Aorta (tissue), 5 donors: ENCODE measurements around the gene ARFGAP3. TPM values are rescaled to one million over a fixed set of nuclear protein-coding genes. Genes with fewer than 3 reads are reported as not detected.

Source experiments
- ATAC-seq: fragments of 200-7000 bp; cut with Tn5 transposase; one replicate; pipeline ENCODE4 v1.9.1; 2022; ENCODE audit warnings: moderate library complexity; ENCODE audit not compliant: low FRiP score
- DNase-seq, 2 donors: peaks; one replicate each; pipeline ENCODE4 v3.0.0-alpha.2; 2020
- H3K27ac ChIP-seq, 2 donors: one replicate each; pipeline ENCODE4 v1.5.1; 2013; ENCODE audit warnings: low read length in 2 of 2, mild to moderate bottlenecking in 2 of 2, moderate library complexity in 2 of 2, control low read depth in 1 of 2, inconsistent platforms in 1 of 2, low read depth in 1 of 2
- H3K27me3 ChIP-seq, 2 donors: one replicate each; pipeline ENCODE4 v1.6.1; 2013; ENCODE audit warnings: control low read depth in 1 of 2, low read length in 1 of 2, mild to moderate bottlenecking in 1 of 2, moderate library complexity in 1 of 2; ENCODE audit not compliant: insufficient read depth in 2 of 2, control insufficient read depth in 1 of 2
- H3K36me3 ChIP-seq, 2 donors: one replicate each; pipeline ENCODE4 v1.6.1; 2013; ENCODE audit warnings: control low read depth in 1 of 2, low read length in 1 of 2, mild to moderate bottlenecking in 1 of 2; ENCODE audit not compliant: insufficient read depth in 2 of 2, control insufficient read depth in 1 of 2
- H3K4me1 ChIP-seq, 2 donors: one replicate each; pipeline ENCODE4 v1.6.1; 2013; ENCODE audit warnings: low read length in 2 of 2, control low read depth in 1 of 2, mild to moderate bottlenecking in 1 of 2, moderate library complexity in 1 of 2; ENCODE audit not compliant: insufficient read depth in 2 of 2, control insufficient read depth in 1 of 2
- H3K4me3 ChIP-seq, 2 donors: one replicate each; pipeline ENCODE4 v1.5.1; 2013; ENCODE audit warnings: low read length in 2 of 2, control low read depth in 1 of 2, mild to moderate bottlenecking in 1 of 2
- H3K9me3 ChIP-seq: one replicate; pipeline ENCODE4 v1.6.1; 2013; ENCODE audit warnings: mild to moderate bottlenecking, low read length; ENCODE audit not compliant: control insufficient read depth
- WGBS, 2 donors: extraction: QIAGEN DNeasy Blood & Tissue Kit; methylation state at CpG; one replicate each; pipeline ENCODE4 v1.1.7; 2013; 5-methylcytosine and 5-hydroxymethylcytosine counted together
- intact Hi-C, 2 donors: fragments of 100-400 bp; cut with DNase I; formaldehyde crosslinking; loops; one replicate each; pipeline versions ENCODE4 v1.14.2 to v1.15.0; 2022
- polyA plus RNA-seq, 2 donors: library from polyadenylated mRNA; stranded (reverse); fragments of 200-250 nt; gene quantifications; one replicate each; pipeline ENCODE4 v1.2.3, GENCODE V29; 2013
- total RNA-seq, 2 donors: library from RNA; stranded (reverse); fragmentation: NEBNext Ultra II Directional; extraction: Animal tissue kit (Norgen Biotek cat#: 25700); gene quantifications; one replicate each; pipeline ENCODE4 v1.2.1, GENCODE V29; 2021
- donor health status: healthy with polysubstance abuse.
- donor health status: Bipolar disorder and iron deficiency.
- donor health status: DM: no; HTN: no; CAD: no.
- donor health status: DM: no; HTN: no; CAD: no.
- donor health status: DM: yes; HTN: yes; CAD: no.

The ARFGAP3 gene
- total and polyA plus RNA-seq, 4 donors, result 40.1 to 60.5 (median 44.8) TPM

DNA sequence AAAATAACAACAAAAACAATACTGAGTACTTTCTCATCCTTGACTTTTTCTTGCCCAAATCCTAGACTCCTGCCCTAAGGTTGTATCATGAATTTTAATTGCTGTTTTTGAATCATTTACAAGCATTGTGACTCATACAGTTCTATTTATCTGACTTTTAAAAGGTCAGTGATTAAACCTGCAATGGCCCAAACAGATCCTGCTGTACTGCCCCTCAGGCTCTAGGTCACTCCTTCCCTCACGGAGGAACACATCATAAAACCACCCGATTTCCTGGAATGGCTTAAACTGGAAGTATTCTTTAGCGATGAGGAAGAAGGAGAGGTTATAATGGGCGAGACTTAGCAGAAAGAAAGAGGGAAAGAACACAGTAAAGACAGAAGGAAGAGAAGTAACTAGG, 12.3 kb downstream of the ARFGAP3 start:
- no peak overlapping the region for H3K4me3 ChIP-seq
- no peaks in the 10 kb centered on the region for H3K9me3 ChIP-seq
- peaks cover 0 to 10% of the 10 kb centered on the region in 2 donors for H3K36me3 ChIP-seq
- 75 to 82% methylated on average over 4 of the region's 4 CpGs for WGBS, 2 donors
- no peak overlapping the region for H3K27ac ChIP-seq
- ATAC-seq, result no peak
- intact Hi-C loops, result no loop called here
- H3K27me3 ChIP-seq, result no peaks in the 10 kb centered on the region
- H3K4me1 ChIP-seq, result peaks cover 0 to 3% of the 10 kb centered on the region in 2 donors
- DNase-seq, result no peak

DNA sequence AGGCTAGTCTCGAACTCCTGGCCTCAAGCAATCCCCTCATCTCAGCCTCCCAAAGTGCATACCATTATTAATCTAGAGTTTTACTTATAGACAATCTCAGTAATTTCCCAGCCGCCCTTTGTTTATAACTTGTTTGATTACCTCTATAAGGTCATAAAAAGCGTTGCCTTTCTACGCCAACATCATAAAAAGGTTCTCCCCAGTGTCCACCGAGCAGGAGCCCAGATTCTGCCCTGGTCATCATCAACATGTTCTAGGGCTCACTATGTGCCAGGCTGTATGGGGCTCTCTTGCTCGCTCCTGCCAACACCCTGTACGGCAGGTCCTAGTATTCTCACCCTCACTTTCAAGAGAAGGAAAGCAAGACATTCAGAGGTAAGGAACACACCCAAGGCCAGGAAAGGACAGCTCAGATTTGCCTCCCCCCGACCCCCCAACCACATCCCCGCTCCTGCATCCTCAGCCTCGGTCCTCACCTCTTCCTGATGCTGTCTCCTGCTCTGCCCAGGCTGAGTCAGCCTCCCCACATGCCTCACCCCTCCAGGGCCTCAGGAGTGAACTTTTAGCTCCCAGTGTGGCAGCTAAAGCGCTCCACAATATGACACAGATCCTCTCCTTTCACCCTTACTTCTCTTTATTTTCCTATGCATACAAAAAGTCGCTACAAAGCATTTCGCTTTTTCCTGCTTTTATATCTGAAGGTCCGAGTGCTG, 14.3 kb downstream of the ARFGAP3 start:
- no peak for DNase-seq
- Histone ChIP-seq H3K36me3 (peaks cover 0 to 10% of the 10 kb centered on the region in 2 donors), H3K27me3 (no peaks in the 10 kb centered on the region), H3K9me3 (no peaks in the 10 kb centered on the region), H3K4me3 (no peak overlapping the region), H3K4me1 (no peaks in the 10 kb centered on the region), H3K27ac (no peak overlapping the region)
- ATAC-seq, result no peak
- 90 to 91% methylated on average over 14 of the region's 14 CpGs for WGBS, 2 donors
- intact Hi-C loops, result no loop called here

DNA sequence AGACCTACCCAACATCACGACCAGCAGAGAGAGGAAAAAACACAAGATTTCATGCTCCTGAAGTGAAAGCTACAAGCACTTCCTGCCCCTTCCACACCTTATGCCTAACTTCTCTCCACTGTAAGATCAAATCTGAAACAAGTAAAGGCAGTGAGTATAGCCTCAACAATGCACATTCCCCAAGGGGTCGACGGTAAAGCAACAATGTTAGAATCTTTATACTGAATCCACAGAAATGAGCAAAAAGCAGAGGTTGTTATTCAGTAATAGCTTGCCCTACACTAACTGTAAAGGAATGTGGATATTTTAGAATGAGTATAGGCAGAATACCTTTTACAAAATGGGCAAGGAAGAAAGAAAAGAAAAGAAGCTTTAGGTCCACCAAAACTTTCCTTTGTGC, 15.6 kb downstream of the ARFGAP3 start:
- Histone ChIP-seq H3K36me3 (peaks cover 0 to 9% of the 10 kb centered on the region in 2 donors), H3K4me1 (no peaks in the 10 kb centered on the region), H3K4me3 (no peak overlapping the region), H3K27me3 (no peaks in the 10 kb centered on the region), H3K27ac (no peak overlapping the region), H3K9me3 (no peaks in the 10 kb centered on the region)
- WGBS, 2 donors, result 64 to 65% methylated on average over 3 of the region's 3 CpGs
- intact Hi-C loops, result no loop called here
- ATAC-seq (no peak), DNase-seq (no peak)

DNA sequence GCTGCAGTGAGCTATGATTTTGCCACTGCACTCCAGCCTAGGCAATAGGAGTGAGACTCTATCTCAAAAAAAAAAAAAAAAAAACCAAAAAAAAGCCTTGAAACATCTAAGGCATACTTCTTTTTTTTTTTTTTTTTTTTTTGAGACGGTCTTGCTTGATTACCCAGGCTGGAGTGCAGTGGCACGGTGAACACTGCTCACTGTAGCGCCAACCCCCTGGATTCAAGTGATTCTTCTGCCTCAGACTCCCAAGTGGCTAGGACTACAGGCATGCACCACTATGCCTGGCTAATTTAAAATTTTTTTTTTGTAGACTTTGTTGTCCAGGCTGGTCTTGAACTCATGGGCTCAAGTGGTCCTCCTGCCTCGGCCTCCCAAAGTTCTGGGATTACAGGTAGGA, 19.5 kb downstream of the ARFGAP3 start:
- ATAC-seq, result no peak
- 85 to 96% methylated on average over 4 of the region's 4 CpGs for WGBS, 2 donors
- H3K4me1 ChIP-seq, result no peaks in the 10 kb centered on the region
- H3K27ac ChIP-seq, result no peak overlapping the region
- no peaks in the 10 kb centered on the region for H3K9me3 ChIP-seq
- no peaks in the 10 kb centered on the region for H3K27me3 ChIP-seq
- peaks cover 9 to 10% of the 10 kb centered on the region in 2 donors for H3K36me3 ChIP-seq
- H3K4me3 ChIP-seq, result no peak overlapping the region
- intact Hi-C loops, result no loop called here
- DNase-seq, result no peak

DNA sequence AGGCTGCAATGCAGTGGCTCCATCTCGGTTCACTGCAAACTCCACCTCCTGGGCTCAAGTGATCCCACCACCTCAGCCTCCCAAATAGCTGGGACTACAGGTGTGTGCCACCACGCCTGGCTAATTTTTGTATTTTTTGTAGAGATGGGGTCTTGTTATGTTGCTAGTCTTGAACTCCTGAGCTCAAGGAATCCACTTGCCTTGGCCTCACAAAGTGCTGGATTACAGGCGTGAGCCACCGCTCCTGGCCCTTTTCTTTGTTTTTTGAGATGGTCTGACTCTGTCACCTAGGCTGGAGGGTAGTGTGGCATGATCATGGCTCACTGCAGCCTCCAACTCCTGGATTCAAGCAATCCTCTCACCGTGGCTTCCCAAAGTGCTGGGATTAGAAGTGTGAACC, 21.0 kb downstream of the ARFGAP3 start:
- no peak for ATAC-seq
- H3K27ac ChIP-seq, result no peak overlapping the region
- H3K9me3 ChIP-seq, result no peaks in the 10 kb centered on the region
- H3K4me3 ChIP-seq, result no peak overlapping the region
- 97% methylated on average over 5 of the region's 5 CpGs for WGBS, 2 donors
- no peaks in the 10 kb centered on the region for H3K4me1 ChIP-seq
- DNase-seq, result no peak
- intact Hi-C loops, result no loop called here
- H3K36me3 ChIP-seq, result peaks cover 4 to 17% of the 10 kb centered on the region in 2 donors
- no peaks in the 10 kb centered on the region for H3K27me3 ChIP-seq

DNA sequence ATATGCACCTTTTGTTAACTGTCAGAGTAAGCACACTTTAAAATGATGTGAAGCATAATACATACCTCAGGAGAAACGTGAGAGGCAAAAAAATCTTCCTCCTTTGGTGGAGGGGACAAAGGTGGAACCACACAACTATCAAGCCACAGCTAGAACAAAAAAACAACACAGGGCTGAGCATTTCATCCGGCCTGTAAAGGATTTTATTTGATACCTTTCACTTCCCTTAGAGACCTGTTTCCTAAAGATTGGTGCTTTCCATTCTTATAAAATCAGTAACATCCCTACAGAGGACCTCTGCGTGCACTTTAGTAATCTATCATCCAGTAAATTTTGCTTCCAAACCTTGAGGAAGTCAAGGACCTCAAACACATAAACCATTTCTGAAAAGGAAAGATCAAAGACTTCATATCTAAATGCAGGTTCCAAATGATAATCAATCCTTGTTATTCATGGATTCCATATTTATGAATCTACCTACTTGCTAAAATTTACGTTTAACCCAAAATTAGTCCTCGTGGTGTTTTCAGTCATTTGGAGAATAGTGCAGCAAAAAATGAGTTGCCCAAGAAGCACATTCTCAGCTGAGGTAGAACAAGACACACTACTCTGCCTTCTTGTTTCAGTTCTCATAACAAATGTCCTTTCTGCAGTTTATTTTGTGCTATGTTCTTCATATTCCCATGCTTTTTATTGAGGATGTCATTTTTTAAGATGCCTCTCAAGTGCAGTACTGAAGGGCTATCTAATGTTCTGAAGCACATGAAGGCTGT, 22.7 kb downstream of the ARFGAP3 start:
- peaks cover 4 to 17% of the 10 kb centered on the region in 2 donors for H3K36me3 ChIP-seq
- intact Hi-C loops, result no loop called here
- no peak overlapping the region for H3K27ac ChIP-seq

DNA sequence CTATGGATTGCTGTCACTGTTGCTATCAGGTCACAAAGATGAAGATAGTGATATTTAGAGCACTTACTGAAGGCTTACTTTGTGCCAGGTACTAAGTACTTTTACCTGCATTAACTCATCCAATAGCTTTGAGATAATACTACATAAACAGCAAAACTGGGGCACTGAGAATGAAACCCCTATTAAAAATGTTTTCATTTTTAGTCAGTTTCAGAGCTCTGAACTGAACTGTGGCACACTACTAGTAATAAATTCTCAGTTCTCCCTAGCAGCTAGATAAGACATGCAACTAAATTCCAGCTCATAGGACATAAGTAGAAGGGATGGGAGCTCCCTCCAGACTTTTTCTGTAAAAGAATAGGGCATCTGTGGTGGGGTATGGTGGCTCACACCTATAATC, 24.0 kb downstream of the ARFGAP3 start:
- no peaks in the 10 kb centered on the region for H3K27me3 ChIP-seq
- H3K27ac ChIP-seq, result no peak overlapping the region
- no peak overlapping the region for H3K4me3 ChIP-seq
- peaks cover 4 to 17% of the 10 kb centered on the region in 2 donors for H3K36me3 ChIP-seq
- H3K9me3 ChIP-seq, result no peaks in the 10 kb centered on the region
- H3K4me1 ChIP-seq, result no peaks in the 10 kb centered on the region
- ATAC-seq (no peak), DNase-seq (no peak)
- intact Hi-C loops, result no loop called here

More for the DNA sequence above, 22.7 kb downstream of the ARFGAP3 start:
- H3K4me1 ChIP-seq, result no peaks in the 10 kb centered on the region
- no peak overlapping the region for H3K4me3 ChIP-seq
- WGBS, 2 donors, result 82% methylated on average over 5 of the region's 5 CpGs
- no peaks in the 10 kb centered on the region for H3K27me3 ChIP-seq
- no peak for DNase-seq
- H3K9me3 ChIP-seq, result no peaks in the 10 kb centered on the region
- no peak for ATAC-seq

DNA sequence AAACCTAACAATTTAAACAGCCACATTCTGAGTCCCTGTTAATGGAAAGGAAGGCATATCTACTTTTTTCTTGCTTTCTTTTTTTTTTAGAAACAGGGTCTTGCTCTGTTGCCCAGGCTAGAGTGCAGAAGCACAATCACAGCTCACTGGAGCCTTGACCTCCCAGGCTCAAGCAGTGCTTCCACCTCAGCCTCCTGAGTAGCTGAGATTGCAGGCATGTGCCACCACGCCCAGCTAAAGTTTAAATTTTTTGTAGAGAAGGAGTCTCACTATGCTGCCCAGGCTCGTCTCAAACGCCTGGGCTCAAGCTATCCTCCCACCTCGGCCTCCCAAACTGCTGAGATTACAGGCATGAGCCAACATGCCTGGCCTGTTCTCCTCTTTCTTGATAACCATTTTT, 25.4 kb downstream of the ARFGAP3 start:
- Histone ChIP-seq H3K27me3 (no peaks in the 10 kb centered on the region), H3K4me1 (no peaks in the 10 kb centered on the region), H3K9me3 (no peaks in the 10 kb centered on the region), H3K36me3 (peaks cover 4 to 17% of the 10 kb centered on the region in 2 donors), H3K27ac (no peak overlapping the region), H3K4me3 (no peak overlapping the region)
- WGBS, 2 donors, result 91 to 92% methylated on average over 4 of the region's 4 CpGs
- intact Hi-C loops, result no loop called here
- ATAC-seq (no peak), DNase-seq (no peak)

DNA sequence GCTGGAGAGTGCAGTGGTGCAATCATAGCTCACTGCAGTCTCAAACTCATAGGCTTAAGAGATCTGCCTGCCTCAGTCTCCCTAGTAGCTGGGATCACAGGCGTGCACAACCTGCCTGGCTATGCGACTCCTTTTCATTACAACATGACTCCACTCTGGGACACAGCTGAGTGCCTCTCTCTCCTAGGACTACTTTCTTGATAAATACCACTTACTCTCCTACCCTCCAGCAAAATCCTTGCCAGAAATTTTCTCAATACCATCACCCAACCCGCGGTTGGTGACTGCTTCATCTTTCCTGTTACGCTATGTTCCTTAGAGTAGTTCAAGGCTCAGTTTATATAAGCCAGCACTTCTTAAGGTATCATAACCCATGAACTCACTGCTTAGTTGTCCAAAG, 26.9 kb downstream of the ARFGAP3 start:
- no peak overlapping the region for H3K4me3 ChIP-seq
- H3K27me3 ChIP-seq, result no peaks in the 10 kb centered on the region
- H3K36me3 ChIP-seq, result peaks cover 2 to 17% of the 10 kb centered on the region in 2 donors
- no peak overlapping the region for H3K27ac ChIP-seq
- intact Hi-C loops, result no loop called here
- ATAC-seq (no peak), DNase-seq (no peak)
- WGBS, 2 donors, result 88 to 92% methylated on average over 5 of the region's 5 CpGs
- H3K9me3 ChIP-seq, result no peaks in the 10 kb centered on the region
- no peaks in the 10 kb centered on the region for H3K4me1 ChIP-seq
